Activated T-cell treated with anti-CD3 and anti-CD28 coated beads, Interleukin-2, amount 50 U/mL, for 1 hour (primary cell): ENCODE results near the gene SLC22A23.

Experiments used
- DNase-seq: peaks from one replicate; pipeline ENCODE4 v3.0.0-alpha.2; 2020

The SLC22A23 gene

GRCh38 chr6:3419624-3420272 lies 37.1 kb downstream of the SLC22A23 start:
- no peak for DNase-seq

- DNase-seq: no peak
These were observed 38.3 kb downstream of the SLC22A23 start for GRCh38 chr6:3418496-3419060.

DNA sequence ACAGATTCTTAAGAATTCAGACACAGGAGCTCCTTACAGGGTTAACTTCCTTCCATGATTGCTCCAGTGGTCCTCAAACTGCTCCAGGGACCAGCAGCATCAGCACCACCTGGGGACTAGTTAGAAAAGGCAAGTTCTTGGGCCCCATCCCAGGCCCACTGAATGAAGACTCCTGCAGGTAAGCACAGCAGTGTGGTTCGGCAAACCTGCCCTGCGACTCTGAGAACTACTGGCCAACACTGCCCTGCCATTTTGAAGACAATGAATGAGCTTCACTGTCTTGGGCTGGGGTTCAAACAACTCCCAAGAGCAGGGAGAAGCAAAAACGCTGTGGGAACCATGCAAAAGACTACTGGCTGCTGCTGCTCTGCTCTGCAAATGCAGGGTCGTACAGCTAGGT lies 39.4 kb downstream of the SLC22A23 start:
- DNase-seq: no peak

DNA sequence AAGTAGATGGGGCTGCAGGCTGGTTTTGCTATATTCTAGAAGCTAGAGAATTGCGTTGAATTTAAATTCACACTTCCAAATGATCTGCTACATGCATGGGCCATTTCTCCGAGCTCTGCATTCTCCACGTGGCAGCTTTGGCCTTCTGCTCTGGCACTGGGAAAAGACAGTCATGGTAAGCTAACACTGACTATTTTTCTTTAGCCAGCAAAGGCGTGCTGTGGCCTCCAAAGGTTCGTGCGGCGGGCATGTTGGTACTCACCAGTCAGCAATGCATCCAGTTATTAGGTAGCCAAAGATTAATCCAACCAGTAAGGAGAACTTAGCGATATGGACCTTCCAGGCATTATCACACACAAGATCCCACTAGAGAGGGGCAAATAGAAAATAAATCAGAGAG lies 41.4 kb downstream of the SLC22A23 start:
- DNase-seq: no peak

DNA sequence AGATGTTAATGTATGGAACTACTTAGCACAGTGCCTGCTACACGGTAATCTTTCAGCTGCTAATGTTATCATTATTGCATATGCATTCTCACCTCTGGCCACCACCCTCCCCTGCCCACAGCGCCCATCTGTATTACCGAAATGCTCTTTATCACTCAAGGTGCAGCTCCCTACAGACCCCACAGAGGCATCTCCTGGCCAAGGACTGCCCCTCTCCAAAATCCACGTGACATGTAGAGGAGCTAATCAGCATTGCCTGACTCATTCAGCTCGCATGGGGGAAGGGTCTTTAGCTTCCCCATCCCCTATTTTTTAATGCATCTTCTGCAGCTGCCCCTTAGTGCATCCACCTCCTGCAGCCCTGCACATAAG lies 41.8 kb downstream of the SLC22A23 start:
- DNase-seq: no peak

DNA sequence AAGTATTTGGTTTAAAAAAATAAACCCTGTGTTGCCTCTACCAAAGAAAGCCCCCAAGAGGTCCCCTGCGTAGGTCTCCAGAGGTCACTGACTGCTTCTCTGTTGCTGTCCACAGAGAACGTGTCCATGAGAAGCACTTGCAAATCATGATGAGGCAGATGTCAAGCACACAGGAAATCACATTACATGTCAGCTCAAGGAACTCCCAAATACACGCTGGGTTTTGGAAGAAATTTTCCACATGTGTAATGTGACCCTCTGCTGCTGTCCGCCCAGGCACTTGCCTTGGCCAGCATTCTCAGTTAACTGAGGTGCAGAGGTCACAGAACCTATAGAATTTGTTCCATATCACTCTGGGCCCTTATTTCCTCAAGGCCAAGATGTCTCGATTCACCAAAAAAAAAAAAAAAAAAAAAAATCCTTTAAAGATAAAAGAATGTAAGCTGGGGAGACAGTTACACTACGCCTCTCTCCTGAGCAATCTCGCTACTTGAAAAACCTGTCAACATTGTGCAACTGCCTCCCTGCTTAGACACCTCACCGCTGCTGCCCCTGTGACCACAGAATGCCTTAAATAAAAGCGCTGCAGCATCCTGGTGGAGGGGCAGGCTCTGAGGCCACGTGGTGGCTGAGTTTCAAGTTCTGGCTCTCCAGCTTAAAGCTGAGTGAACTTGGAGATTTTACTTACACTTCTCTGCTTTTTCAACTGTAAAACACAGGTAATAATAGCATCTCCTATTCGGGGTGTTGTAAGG lies 42.3 kb downstream of the SLC22A23 start:
- DNase-seq: no peak

- DNase-seq: no peak
These were observed 43.3 kb downstream of the SLC22A23 start for GRCh38 chr6:3413592-3413991.

DNA sequence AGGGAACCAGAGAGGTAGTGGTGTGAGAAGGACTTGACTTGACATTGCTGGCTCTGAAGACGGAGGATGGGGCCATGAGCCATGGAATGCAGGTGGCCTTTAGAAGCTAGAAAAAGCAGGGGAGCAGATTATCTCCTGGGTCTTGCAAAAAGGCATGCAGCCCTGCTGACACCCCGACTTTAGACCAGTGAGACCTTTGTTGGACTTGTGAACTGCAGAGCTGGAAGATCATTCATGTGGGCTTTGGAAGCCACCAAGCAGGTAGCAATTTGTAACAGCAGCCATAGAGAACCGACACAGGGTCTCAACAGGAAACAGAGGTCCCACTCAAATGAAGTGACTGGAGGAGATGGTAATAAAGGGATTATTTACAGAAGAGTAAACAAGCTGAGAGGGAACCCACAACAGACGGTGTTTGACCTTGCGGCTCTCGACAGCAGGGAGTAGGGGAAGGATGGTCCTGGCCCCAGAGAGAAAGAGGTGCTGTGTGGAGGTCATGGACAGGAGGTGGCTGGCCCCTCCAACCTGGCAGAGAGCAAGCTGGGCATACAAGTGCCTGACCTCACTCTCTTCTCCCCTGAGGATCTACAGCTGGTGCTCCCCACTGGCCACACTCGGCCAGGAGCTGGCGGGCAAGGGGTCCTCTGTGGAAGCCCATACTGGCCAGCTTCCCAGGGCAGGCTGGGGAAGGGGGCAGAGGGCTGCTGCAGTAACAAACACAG lies 43.9 kb downstream of the SLC22A23 start:
- no peak for DNase-seq

DNA sequence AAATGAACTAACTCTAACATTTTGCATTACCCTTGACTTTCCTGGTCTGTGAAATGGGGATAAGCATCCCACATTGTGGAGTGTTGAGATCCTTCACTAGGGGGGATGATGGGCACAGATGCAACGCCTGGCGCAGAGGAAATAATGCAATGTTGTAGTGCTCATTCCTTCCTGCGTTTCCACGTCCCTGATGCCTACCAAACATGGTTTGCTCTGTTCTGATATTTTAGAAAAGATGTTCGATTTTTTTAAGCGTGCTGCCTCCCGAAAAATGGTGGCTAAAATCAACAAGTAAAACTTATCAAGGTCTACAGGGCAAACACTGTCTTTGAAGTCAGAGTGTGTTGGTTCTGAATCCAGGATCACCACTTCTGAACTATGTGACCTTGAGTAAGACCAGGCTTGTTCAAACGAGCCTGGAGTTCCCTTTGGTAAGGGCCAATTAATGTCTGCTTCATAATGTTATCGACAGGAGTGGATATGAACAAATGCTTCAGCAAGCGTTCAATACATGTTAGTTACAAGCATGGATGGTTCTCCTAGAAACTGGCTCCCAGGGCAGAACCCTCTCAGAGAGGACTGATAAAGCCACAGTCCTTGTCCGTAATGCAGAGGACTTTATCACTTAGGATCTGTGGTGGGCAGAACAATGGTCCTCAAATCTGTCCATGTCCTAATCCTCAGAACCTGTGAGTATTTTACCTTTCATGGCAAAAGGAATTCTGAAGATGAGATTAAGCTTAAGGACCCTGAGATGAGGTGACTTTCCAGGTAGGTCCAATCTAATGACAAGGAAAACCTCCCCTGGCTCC lies 44.7 kb downstream of the SLC22A23 start:
- no peak for DNase-seq

DNA sequence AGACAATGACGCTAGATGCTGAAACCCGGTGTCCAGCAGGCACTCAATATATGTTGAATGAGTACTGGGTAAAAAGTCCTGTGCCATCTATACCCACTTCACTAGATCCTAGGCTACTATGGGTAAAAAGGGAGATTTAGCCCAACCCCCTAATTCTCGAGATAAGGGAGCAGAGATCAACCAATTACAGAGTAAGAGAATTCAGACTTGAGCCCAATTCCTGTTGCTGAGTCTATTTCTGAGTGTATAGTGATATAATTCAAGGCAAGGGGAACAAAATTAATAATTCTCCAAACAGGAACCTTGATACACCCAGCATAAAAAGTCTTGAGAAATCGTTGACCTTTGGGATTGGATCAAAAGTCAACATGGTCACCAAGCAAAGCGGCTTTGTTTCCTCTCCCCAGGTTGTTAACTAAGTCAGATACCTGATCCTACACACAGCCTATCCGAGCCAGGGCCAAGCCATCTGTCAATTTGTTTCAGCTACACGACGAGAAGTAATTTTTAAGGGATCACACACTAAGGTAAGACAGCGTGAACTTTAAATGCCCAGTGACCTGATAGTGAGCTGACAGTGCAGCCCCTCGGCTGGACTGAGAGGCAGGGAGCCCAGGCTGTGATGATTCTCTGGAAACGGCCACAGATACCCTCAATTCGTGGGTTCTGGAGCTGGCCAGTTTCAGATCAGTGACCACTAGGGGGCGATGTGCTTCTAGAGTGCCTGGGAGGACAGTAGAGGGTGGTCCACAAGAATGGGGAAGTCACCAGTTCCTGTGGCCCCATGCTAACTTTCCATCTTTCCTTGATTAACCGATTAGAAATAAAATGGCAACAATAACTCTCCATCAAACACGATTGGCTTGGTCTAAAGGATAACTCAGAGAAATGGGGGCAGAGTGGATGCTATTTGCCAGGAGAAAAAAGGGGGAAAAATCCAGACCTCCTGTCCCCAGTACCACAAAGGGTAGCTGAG lies 46.2 kb downstream of the SLC22A23 start:
- peak; percentile 51 for DNase-seq

DNA sequence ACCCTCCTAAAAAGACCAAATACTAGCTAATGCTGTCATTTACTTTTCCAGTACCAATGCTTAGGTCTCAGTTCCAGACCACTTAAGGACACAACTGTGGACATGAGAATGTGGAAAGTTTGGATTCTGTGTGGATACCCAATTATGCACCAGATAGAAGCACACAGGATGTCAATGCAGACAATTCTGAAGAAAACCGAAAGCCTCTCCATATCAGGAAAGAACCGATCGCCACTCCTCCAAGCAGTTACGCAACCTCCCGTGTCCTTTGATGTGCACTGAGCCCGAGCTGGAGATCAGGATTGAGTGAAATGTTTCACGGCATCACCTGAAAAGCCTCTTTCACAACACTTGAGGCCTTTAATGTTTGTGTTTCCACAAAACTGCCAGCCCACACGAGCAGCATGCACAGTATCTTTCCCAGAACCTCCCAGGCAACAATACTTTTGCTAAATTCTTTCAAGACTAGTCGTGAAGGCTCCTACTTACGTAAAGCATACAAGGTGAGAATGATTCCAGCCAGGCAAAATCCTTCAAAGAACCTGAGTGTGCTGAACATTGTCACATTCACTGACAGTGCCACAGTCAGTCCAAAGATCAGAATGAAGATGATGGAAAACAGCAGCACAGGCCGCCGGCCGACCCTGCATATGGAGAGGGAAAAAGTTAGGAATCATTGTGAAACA lies 47.0 kb downstream of the SLC22A23 start:
- DNase-seq: no peak

DNA sequence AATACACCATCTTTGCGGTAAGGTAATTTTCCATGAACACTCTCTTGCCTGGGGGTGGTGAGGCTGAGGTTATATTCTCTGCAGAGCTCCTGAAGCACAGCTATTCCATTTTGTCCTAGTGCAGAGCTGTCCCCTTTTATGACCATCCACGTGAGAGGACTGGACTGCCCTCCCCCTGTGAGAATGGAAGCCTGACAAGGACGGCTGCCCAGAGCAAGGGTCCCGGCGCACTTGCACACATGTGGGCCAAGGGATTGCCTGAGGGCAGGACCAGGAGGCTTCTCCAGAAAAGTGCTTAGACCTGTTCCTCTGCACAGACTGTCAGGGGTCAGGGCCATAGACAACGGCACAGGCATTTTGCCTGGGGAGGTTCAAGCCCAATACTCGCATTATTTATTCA lies 48.2 kb downstream of the SLC22A23 start:
- DNase-seq: no peak

GRCh38 chr6:3407840-3408239 lies 49.0 kb downstream of the SLC22A23 start:
- DNase-seq: no peak

- DNase-seq: no peak
These were observed 49.7 kb downstream of the SLC22A23 start for GRCh38 chr6:3406891-3407809.

GRCh38 chr6:3406362-3406821 lies 50.5 kb downstream of the SLC22A23 start:
- no peak for DNase-seq

DNA sequence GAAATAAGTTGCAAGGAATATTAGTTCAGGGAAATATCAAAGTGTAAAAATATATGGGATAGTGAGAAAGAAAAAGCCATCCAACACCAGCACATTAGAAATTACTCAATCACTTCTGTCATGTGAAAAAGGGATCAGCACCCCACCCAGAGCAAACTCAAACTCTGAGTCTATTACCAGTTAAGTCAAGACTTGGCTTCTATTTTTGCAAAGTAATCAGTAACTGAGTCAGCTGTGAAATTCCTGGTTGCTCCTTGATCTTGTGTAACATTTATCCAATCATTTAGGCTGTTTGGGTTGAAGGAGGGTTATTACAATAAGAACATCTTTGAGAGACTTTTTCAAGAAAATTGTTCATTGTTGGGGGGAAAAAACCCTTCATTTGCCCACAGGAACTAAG lies 51.2 kb downstream of the SLC22A23 start:
- DNase-seq: no peak

GRCh38 chr6:3405182-3405518 lies 51.7 kb downstream of the SLC22A23 start:
- DNase-seq: no peak

DNA sequence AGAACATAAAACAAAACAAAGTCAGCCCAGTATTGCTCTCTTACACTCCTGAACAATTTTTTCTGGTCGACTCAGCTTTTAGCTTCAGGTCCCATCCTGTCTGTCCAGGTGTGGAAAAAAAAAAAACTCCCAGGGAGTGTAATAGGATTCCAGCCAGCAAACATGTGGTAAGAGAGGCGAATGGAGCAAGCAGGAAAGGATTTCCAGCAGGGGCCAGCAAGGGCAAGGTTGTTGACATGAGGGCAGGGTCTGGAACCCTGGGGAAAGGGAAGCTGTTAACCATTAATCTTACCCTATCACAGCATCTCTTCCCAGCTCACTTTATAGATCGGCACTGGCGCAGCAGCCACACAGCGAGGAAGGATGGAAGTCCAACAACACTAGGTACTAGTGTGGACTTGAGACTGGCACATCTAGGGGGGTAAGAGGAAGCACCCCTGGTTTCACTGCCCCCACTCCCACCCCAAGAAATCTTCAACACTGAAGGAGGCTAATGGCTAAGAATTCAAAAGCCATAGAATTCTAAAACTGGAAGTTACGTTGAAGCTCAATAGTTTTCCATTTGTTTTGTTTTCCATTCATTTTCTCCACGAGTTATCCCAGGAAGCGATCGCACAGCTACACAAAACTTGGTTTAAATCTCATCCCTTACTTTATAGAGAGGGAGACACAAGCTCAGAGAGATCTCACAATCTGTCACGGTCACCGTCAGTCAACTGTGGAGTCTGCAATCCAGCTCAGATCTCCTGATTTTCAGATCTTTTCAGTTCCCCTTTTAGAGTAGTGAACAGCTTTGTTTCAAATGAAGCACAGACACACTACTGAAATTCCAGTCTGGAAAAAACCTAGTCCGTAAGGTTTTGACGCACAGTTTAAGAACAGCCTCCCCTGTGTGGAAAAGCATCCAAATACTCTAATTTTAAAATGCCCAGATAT lies 53.3 kb downstream of the SLC22A23 start:
- DNase-seq: no peak
